Psoas muscle (tissue), 8 donors: ENCODE results near the gene KCNMB3. TPM values are rescaled to one million over a fixed set of nuclear protein-coding genes. Genes with fewer than 3 reads are reported as not detected.
A peak's percentile ranks its signal among the peaks of the same experiment; 100 is the strongest.
"Not testable (repeated sequence)": the region's sequence is repeated elsewhere in the genome, so short reads cannot be mapped to it uniquely, and the experiment has no call there.

Experiments used
- ATAC-seq, 4 donors: fragments of 200-7000 bp; cut with Tn5 transposase; one replicate each; pipeline ENCODE4 v1.9.1; 2020; ENCODE audit warnings: moderate library complexity in 3 of 4, mild to moderate bottlenecking in 2 of 4
- DNase-seq, 2 donors: peaks; one replicate each; pipeline ENCODE4 v3.0.0-alpha.2; 2020
- H3K27ac ChIP-seq: fragments of 200-600 bp; one replicate; pipeline ENCODE4 v1.8.0; 2022
- H3K27me3 ChIP-seq, 3 donors: fragments of 200-600 bp in 1 of 3; one replicate each; pipeline versions ENCODE4 v1.6.1 to v1.8.0; 2013 to 2022; ENCODE audit warnings: low read length in 2 of 3, mild to moderate bottlenecking in 2 of 3, moderate library complexity in 1 of 3; ENCODE audit not compliant: insufficient read depth in 3 of 3
- H3K36me3 ChIP-seq, 2 donors: fragments of 200-600 bp in 1 of 2; one replicate each; pipeline versions ENCODE4 v1.6.1 to v1.8.0; 2013 to 2022; ENCODE audit warnings: low read depth in 1 of 2, mild to moderate bottlenecking in 1 of 2, moderate library complexity in 1 of 2; ENCODE audit not compliant: insufficient read depth in 1 of 2
- H3K4me1 ChIP-seq: fragments of 200-600 bp; one replicate; pipeline ENCODE4 v1.8.0; 2022
- H3K4me3 ChIP-seq: fragments of 200-600 bp; one replicate; pipeline ENCODE4 v1.8.0; 2022; ENCODE audit warnings: mild to moderate bottlenecking
- H3K9me3 ChIP-seq: fragments of 200-600 bp; one replicate; pipeline ENCODE4 v1.8.0; 2022
- WGBS, 3 donors: extraction: QIAGEN DNeasy Blood & Tissue Kit; methylation state at CpG; one replicate each; pipeline versions ENCODE4 v1.1.6 to v1.1.7; 2013; 5-methylcytosine and 5-hydroxymethylcytosine counted together
- intact Hi-C, 2 donors: fragments of 100-400 bp; cut with DNase I; formaldehyde crosslinking; loops; one replicate each; pipeline versions ENCODE4 v1.11.0 to v1.14.2; 2022
- polyA plus RNA-seq, 3 donors: library from polyadenylated mRNA; stranded (reverse); fragments of 200-250 nt; gene quantifications; one replicate each; pipeline ENCODE4 v1.2.3, GENCODE V29; 2013
- total RNA-seq, 4 donors: library from RNA; stranded (reverse); fragmentation: NEBNext Ultra II Directional in 2 of 4; extraction: Animal tissue kit (Norgen Biotek cat#: 25700) in 2 of 4; gene quantifications; one replicate each; pipeline versions ENCODE4 v1.2.1 to v1.2.4, GENCODE V29; 2021 to 2023
- TF ChIP-seq, protein P1 (sequence below): fragments of 200-600 bp; IDR thresholded peaks from one replicate; pipeline ENCODE4 v1.8.0; 2022; ENCODE audit warnings: antibody characterized with exemption
- donor health status: healthy with polysubstance abuse.
- donor health status: DM: no; HTN: no; CAD: no; lungs with moderate emphysema.
- donor health status: Bipolar disorder and iron deficiency.
- donor health status: healthy.
- donor health status: DM: yes; HTN: yes; CAD: no.
- donor health status: DM: no; HTN: no; CAD: no.
- donor health status: DM: no; HTN: no; CAD: no.
- donor health status: DM: yes; HTN: yes; CAD: no.

KCNMB3 gene
- total and polyA plus RNA-seq, 7 donors, result 0.44 to 1.6 (median 0.72) TPM

DNA sequence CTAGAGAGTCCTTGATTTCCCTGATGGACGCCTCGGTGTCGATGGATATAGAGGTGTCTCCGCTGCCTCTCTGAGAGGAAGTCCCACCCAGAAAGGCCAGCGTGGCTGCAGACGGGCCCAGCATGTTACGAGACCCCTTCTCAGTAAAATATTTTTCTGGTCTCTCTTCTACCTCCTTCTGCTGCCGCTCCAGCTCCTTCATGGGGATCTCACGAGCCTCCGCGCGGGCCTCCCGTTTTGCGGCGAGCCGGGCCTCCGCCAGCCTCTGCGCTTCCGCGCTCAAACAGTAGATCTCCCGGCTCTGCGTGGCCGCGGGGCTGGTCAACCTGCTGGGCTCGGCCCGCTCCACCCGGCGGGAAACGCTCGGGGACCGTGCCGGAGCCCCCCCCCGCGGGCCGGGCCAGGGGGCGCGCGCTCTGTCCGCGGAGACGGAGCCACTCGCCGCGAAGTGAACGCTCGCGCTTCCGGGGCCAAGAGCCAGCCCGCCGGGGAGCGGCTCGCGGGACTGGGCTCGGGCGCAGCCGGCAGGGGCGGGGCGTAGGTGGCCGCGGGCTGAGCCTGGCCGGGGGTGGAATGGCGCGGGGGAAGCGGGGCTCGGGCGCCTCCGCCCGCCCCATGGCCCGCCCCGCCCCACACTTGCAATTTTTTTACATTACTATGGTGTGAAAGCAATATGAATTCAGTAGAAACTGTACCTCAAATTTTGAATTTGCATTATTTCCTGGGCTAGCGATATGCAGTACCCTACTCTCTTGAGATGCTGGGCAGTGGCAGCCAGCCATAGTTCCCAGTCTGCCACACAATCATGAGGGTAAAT is 10.2 kb upstream of the KCNMB3 start:
- TF ChIP-seq, protein P1, sequence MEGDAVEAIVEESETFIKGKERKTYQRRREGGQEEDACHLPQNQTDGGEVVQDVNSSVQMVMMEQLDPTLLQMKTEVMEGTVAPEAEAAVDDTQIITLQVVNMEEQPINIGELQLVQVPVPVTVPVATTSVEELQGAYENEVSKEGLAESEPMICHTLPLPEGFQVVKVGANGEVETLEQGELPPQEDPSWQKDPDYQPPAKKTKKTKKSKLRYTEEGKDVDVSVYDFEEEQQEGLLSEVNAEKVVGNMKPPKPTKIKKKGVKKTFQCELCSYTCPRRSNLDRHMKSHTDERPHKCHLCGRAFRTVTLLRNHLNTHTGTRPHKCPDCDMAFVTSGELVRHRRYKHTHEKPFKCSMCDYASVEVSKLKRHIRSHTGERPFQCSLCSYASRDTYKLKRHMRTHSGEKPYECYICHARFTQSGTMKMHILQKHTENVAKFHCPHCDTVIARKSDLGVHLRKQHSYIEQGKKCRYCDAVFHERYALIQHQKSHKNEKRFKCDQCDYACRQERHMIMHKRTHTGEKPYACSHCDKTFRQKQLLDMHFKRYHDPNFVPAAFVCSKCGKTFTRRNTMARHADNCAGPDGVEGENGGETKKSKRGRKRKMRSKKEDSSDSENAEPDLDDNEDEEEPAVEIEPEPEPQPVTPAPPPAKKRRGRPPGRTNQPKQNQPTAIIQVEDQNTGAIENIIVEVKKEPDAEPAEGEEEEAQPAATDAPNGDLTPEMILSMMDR, result no peak
- Histone ChIP-seq H3K4me1 (no peaks in the 10 kb centered on the region), H3K9me3 (no peaks in the 10 kb centered on the region), H3K27ac (peak overlapping the region; percentile 58), H3K36me3 (no peaks in the 10 kb centered on the region), H3K27me3 (no peaks in the 10 kb centered on the region), H3K4me3 (peak overlapping the region; percentile 89)
- ATAC-seq, result peak; percentile 95 to 99 (median 98)
- 4 to 8% (median 7%) methylated on average over 67 to 71 of the region's 71 CpGs for WGBS, 3 donors
- DNase-seq, result peak; percentile 85 to 87
- intact Hi-C loops, result no loop called here

DNA sequence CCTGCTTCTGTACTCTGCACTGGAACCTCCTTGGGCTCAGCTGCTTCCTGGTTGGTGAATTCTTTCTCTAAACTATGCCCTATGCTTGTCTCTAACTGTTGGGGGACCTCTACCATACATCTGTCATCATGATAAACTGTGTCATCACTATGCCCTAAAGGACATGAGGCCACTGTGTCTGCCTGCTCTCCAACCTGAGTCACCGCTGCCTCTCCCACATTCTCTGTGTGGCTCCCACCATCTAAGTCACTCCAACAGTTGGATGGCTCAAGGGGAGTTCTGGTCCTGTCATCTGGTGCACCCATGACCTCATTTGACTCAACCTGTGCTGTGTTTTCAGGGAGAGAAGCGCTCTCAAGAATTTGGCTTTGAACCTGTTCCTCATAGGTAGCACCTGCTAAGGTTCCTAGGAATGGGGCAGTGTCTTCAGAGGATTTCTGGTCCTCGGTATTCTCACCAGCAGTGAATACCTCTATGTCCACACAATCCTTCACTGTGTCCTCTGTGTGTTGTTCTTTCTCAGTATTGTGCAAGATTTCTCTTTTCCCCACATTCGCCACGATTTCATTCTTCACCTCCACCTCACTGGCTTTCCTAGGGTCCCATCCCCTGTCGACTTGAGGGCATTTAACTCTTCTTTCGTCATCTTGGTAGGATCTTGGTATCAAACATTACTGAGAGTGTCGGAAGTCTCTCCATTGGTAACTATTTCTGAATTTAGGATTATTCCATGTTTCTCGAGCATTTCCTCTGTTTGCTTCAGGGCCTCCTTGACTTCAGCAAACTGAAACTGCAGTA is 9.2 kb upstream of the KCNMB3 start:
- H3K36me3 ChIP-seq, H3K4me1 ChIP-seq, ATAC-seq, intact Hi-C loops, DNase-seq, H3K9me3 ChIP-seq, H3K27me3 ChIP-seq, H3K27ac ChIP-seq: not testable (repeated sequence)
- peak overlapping the region; percentile 89 for H3K4me3 ChIP-seq
- WGBS, 3 donors, result 97 to 99% (median 97%) methylated on average over 9 of the region's 9 CpGs

DNA sequence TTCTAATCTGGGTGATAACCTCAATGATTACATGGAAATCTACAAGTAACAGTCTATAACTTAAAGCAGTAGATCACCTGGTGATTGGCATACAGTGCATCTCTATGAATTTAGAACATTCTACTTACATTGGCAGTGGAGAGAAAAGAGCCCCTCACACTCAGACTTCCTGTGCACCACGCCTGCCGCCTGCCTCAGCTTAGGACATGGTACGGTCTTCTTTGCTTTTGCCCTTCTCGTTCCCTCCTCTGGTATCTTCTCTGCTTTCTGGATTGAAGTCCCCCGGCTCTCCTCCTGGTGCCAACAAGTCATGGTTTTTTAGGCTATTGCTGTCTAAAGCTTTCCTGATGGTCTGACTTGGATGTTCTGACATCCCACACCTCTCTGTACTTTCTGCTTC is 7.9 kb upstream of the KCNMB3 start:
- DNase-seq (no peak), ATAC-seq (no peak)
- H3K9me3 ChIP-seq, result no peaks in the 10 kb centered on the region
- 77 to 87% (median 85%) methylated on average over 5 of the region's 5 CpGs for WGBS, 3 donors
- H3K4me3 ChIP-seq, result no peak overlapping the region
- no peaks in the 10 kb centered on the region for H3K36me3 ChIP-seq
- TF ChIP-seq, protein P1, result no peak
- intact Hi-C loops, result no loop called here
- H3K27me3 ChIP-seq, result no peaks in the 10 kb centered on the region
- H3K4me1 ChIP-seq, result no peaks in the 10 kb centered on the region
- H3K27ac ChIP-seq, result no peak overlapping the region

DNA sequence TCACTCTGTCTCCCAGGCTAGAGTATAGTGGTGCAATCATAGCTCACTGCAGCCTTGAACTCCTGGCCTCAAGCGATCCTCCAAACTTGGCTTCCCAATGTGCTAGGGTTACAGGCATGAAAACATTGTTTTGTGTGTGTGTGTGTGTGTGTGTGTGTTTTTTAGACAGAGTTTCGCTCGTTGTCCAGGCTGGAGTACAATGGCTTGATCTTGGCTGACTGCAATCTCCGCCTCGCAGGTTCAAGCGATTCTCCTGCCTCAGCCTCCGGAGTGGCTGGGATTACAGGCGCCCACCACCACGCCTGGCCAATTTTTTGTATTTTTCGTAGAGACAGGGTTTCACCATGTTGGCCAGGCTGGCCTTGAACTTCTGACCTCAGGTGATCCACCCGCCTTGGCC is 6.8 kb upstream of the KCNMB3 start:
- H3K4me3 ChIP-seq, H3K4me1 ChIP-seq, H3K36me3 ChIP-seq, ATAC-seq, H3K9me3 ChIP-seq, H3K27ac ChIP-seq, H3K27me3 ChIP-seq, DNase-seq, intact Hi-C loops: not testable (repeated sequence)
- 93 to 97% (median 94%) methylated on average over 11 of the region's 11 CpGs for WGBS, 3 donors

DNA sequence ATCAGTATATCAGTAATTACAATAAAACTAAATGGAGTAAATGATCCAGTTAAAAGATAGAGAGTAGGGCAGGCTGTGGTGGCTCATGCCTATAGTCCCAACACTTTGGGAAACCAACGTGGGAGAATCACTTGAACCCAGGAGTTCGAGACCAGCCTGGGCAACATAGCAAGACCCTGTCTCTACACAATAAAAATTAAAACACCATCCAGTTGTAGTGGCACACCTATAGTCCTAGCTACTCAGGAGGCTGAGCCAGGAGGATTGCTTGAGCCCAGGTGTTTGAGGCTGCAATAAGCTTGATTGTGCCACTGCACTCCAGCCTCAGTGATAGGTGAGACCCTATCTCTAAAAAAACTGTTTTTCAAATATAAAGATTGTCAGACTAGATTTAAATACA is 5.9 kb upstream of the KCNMB3 start:
- Histone ChIP-seq H3K36me3 (no peaks in the 10 kb centered on the region), H3K4me3 (no peak overlapping the region), H3K27me3 (no peaks in the 10 kb centered on the region), H3K4me1 (no peaks in the 10 kb centered on the region), H3K9me3 (no peaks in the 10 kb centered on the region), H3K27ac (no peak overlapping the region)
- TF ChIP-seq, protein P1, result no peak
- 92 to 96% (median 94%) methylated on average over 2 of the region's 2 CpGs for WGBS, 3 donors
- DNase-seq, result no peak
- no peak for ATAC-seq
- intact Hi-C loops, result no loop called here
